H1 (cell line): ENCODE measurements around the gene TMEM182. TPM values are rescaled to one million over a fixed set of nuclear protein-coding genes. Genes with fewer than 3 reads are reported as not detected.

Source experiments
- CTCF ChIA-PET: fragments of 300-600 bp; sonication (Branson Sonifier 250); formaldehyde crosslinking; loops from one replicate; lab custom pipeline; 2021; ENCODE audit not compliant: partially characterized antibody; lab: Charles Lee
- POLR2A ChIA-PET: fragments of 300-600 bp; sonication (Branson Sonifier 250); formaldehyde crosslinking; loops from one replicate; lab custom pipeline; 2021; ENCODE audit warnings: inconsistent platforms; ENCODE audit not compliant: partially characterized antibody; lab: Charles Lee
- DNase-seq, 2 experiments: peaks; one replicate each; pipeline versions ENCODE4 v3.0.0 to v3.0.0-alpha.2; 2010 to 2022; ENCODE audit warnings: low spot score in 2 of 2, low read depth in 1 of 2, mixed read lengths in 1 of 2
- FAIRE-seq: peaks from 2 replicates; lab custom pipeline; 2011; peaks lifted over from hg19 to GRCh38; lab: Jason Lieb, UNC
- H2AFZ ChIP-seq: 2 replicates; pipeline ENCODE4 v1.8.1; 2012; ENCODE audit warnings: low read length, inconsistent platforms
- H2AK5ac ChIP-seq: 2 replicates; pipeline ENCODE4 v1.6.1; 2013; ENCODE audit warnings: low read depth, low read length
- H2BK120ac ChIP-seq: replicated peaks from 2 replicates; pipeline ENCODE3; 2013; ENCODE audit warnings: low read depth, low read length, inconsistent platforms
- H2BK12ac ChIP-seq: 2 replicates; pipeline ENCODE4 v1.6.1; 2013; ENCODE audit warnings: low read depth, low read length
- H2BK15ac ChIP-seq: 2 replicates; pipeline ENCODE4 v1.6.1; 2013; ENCODE audit warnings: low read length
- H2BK20ac ChIP-seq: 2 replicates; pipeline ENCODE4 v1.6.1; 2013; ENCODE audit warnings: low read length
- H2BK5ac ChIP-seq: 2 replicates; pipeline ENCODE4 v1.6.1; 2013; ENCODE audit warnings: low read depth, low read length
- H3K14ac ChIP-seq: 2 replicates; pipeline ENCODE4 v1.6.1; 2013; ENCODE audit warnings: inconsistent platforms; ENCODE audit not compliant: insufficient read length
- H3K18ac ChIP-seq: 2 replicates; pipeline ENCODE4 v1.6.1; 2013; ENCODE audit warnings: low read length; ENCODE audit errors: extremely low read depth
- H3K23ac ChIP-seq: 2 replicates; pipeline ENCODE4 v1.6.1; 2013; ENCODE audit warnings: inconsistent platforms; ENCODE audit not compliant: insufficient read length
- H3K23me2 ChIP-seq: 2 replicates; pipeline ENCODE4 v1.6.1; 2013; ENCODE audit warnings: low read depth, low read length
- H3K27ac ChIP-seq: 2 replicates; pipeline ENCODE4 v1.6.1; 2011; ENCODE audit warnings: low read depth, low read length, inconsistent platforms
- H3K27me3 ChIP-seq, 4 experiments: replicated peaks in 1 of 4; 1 replicate in 1 of 4; 2 replicates in 3 of 4; pipeline versions ENCODE4 v1.6.1 to v1.8.1; 2011 to 2013; ENCODE audit warnings: low read length in 3 of 4, mild to moderate bottlenecking in 3 of 4, inconsistent platforms in 2 of 4, mixed read lengths in 2 of 4, moderate library complexity in 1 of 4; ENCODE audit not compliant: control insufficient read depth in 3 of 4, insufficient read depth in 3 of 4; ENCODE audit errors: extremely low read depth in 1 of 4
- H3K36me3 ChIP-seq, 4 experiments: 2 replicates each; pipeline versions ENCODE4 v1.6.1 to v1.8.1; 2011 to 2013; ENCODE audit warnings: mild to moderate bottlenecking in 4 of 4, low read length in 3 of 4, moderate library complexity in 2 of 4, control low read depth in 1 of 4, inconsistent platforms in 1 of 4; ENCODE audit not compliant: insufficient read depth in 4 of 4, control insufficient read depth in 2 of 4
- H3K4ac ChIP-seq: replicated peaks from 2 replicates; pipeline ENCODE3; 2013; ENCODE audit warnings: low read length, low read depth, mixed read lengths, inconsistent platforms; ENCODE audit not compliant: insufficient read length
- H3K4me1 ChIP-seq, 4 experiments: replicated peaks in 1 of 4; 1 replicate in 1 of 4; 2 replicates in 3 of 4; pipeline versions ENCODE4 v1.6.1 to v1.8.1; 2011 to 2013; ENCODE audit warnings: low read length in 3 of 4, inconsistent platforms in 2 of 4, mixed read lengths in 1 of 4; ENCODE audit not compliant: insufficient read depth in 4 of 4, control insufficient read depth in 3 of 4
- H3K4me2 ChIP-seq, 2 experiments: 2 replicates each; pipeline versions ENCODE4 v1.6.1 to v1.8.1; 2011 to 2013; ENCODE audit warnings: low read depth in 2 of 2, low read length in 2 of 2, control low read depth in 1 of 2, inconsistent platforms in 1 of 2, mild to moderate bottlenecking in 1 of 2; ENCODE audit not compliant: insufficient read depth in 1 of 2
- H3K4me3 ChIP-seq, 4 experiments: fragments of 200-600, 300-600 bp in 1 of 4; sonication (generic), shearing (Covaris generic), sonication (Bioruptor Twin) in 1 of 4; 2 replicates each; pipeline versions ENCODE4 v1.5.1 to v1.8.1; 2011 to 2016; ENCODE audit warnings: low read length in 4 of 4, low read depth in 3 of 4, control low read depth in 2 of 4, inconsistent platforms in 2 of 4, mild to moderate bottlenecking in 2 of 4, mixed read lengths in 1 of 4, moderate library complexity in 1 of 4; ENCODE audit not compliant: insufficient read depth in 2 of 4; ENCODE audit errors: extremely low read depth in 1 of 4
- H3K56ac ChIP-seq: replicated peaks from 2 replicates; pipeline ENCODE3; 2013; ENCODE audit warnings: low read depth, mild to moderate bottlenecking, mixed read lengths, low read length, inconsistent platforms; ENCODE audit not compliant: insufficient read length
- H3K79me1 ChIP-seq: 2 replicates; pipeline ENCODE4 v1.6.1; 2013; ENCODE audit warnings: low read depth, low read length, control low read depth
- H3K79me2 ChIP-seq, 2 experiments: 2 replicates each; pipeline versions ENCODE4 v1.6.1 to v1.8.1; 2012 to 2013; ENCODE audit warnings: low read length in 2 of 2, mild to moderate bottlenecking in 2 of 2, inconsistent platforms in 1 of 2; ENCODE audit not compliant: insufficient read depth in 2 of 2, control insufficient read depth in 1 of 2
- H3K9ac ChIP-seq, 4 experiments: replicated peaks in 1 of 4; 1 replicate in 1 of 4; 2 replicates in 3 of 4; pipeline versions ENCODE4 v1.6.1 to v1.8.1; 2011 to 2013; ENCODE audit warnings: low read depth in 3 of 4, low read length in 3 of 4, control low read depth in 2 of 4, mild to moderate bottlenecking in 2 of 4, moderate library complexity in 2 of 4, inconsistent platforms in 1 of 4; ENCODE audit errors: extremely low read depth in 1 of 4
- H3K9me3 ChIP-seq, 2 experiments: 2 replicates each; pipeline versions ENCODE4 v1.6.1 to v1.8.1; 2012 to 2013; ENCODE audit warnings: mild to moderate bottlenecking in 2 of 2, moderate library complexity in 2 of 2, control low read depth in 1 of 2, inconsistent platforms in 1 of 2, low read depth in 1 of 2, low read length in 1 of 2, mixed read lengths in 1 of 2; ENCODE audit not compliant: insufficient read depth in 2 of 2
- H4K20me1 ChIP-seq, 2 experiments: replicated peaks in 1 of 2; 2 replicates each; pipeline versions ENCODE3 to v1.8.1; 2011 to 2013; ENCODE audit warnings: inconsistent platforms in 2 of 2, low read length in 2 of 2, mild to moderate bottlenecking in 1 of 2; ENCODE audit not compliant: insufficient read depth in 2 of 2, control insufficient read depth in 1 of 2
- H4K5ac ChIP-seq: 2 replicates; pipeline ENCODE4 v1.6.1; 2013; ENCODE audit warnings: low read length, low read depth, mixed read lengths, inconsistent platforms; ENCODE audit not compliant: insufficient read length
- H4K8ac ChIP-seq: 2 replicates; pipeline ENCODE4 v1.8.0; 2013; ENCODE audit warnings: mild to moderate bottlenecking, moderate library complexity, low read length, inconsistent platforms; ENCODE audit not compliant: insufficient read depth; ENCODE audit errors: extremely low read depth
- H4K91ac ChIP-seq: replicated peaks from 2 replicates; pipeline ENCODE3; 2013; ENCODE audit warnings: low read length, mixed read lengths, inconsistent platforms; ENCODE audit not compliant: insufficient read length
- EGR1 ChIP-seq: IDR thresholded peaks from 2 replicates; pipeline ENCODE4 v1.6.1; 2011; ENCODE audit warnings: low read depth, low read length, borderline replicate concordance
- KDM1A ChIP-seq: fragments of 200-600, 300-600 bp; sonication (generic); IDR thresholded peaks from 2 replicates; pipeline ENCODE4 v1.7.1; 2016; ENCODE audit warnings: mild to moderate bottlenecking, low read length, borderline replicate concordance
- RAD21 ChIP-seq, 2 experiments: IDR thresholded peaks in 1 of 2; conservative IDR thresholded peaks in 1 of 2; 2 replicates each; pipeline ENCODE4 v1.6.1; 2011; ENCODE audit warnings: low read depth in 2 of 2, low read length in 2 of 2, improper control_type of control experiment in 1 of 2, inconsistent platforms in 1 of 2, mild to moderate bottlenecking in 1 of 2, moderate library complexity in 1 of 2
- whole genome bisulfite sequencing, 2 experiments: shearing (Covaris generic) in 1 of 2; methylation state at CpG; one replicate each; pipeline versions ENCODE4 v1.1.6 to v1.1.7; 2013 to 2015; ENCODE audit warnings: low lambda C conversion rate in 2 of 2, mixed read lengths in 2 of 2, inconsistent platforms in 1 of 2, low coverage in 1 of 2, missing lambda C conversion rate in 1 of 2; ENCODE audit not compliant: insufficient replicate concordance in 2 of 2, insufficient coverage in 1 of 2, insufficient read length in 1 of 2; ENCODE audit errors: extremely low coverage in 1 of 2, missing lambda C conversion rate in 1 of 2; 5-methylcytosine and 5-hydroxymethylcytosine counted together
- polyA plus RNA-seq, 7 experiments: library from polyadenylated mRNA; depleted of rRNA in 3 of 7; stranded (reverse) in 5 of 7; unstranded in 2 of 7; fragments of >200 nt in 5 of 7; fragments of 200-250 nt in 2 of 7; gene quantifications; 1 replicate in 5 of 7; 2 replicates in 1 of 7; 4 replicates in 1 of 7; pipeline versions ENCODE4 v1.2.1 to v1.2.3, GENCODE V29; 2011 to 2013; ENCODE audit warnings: missing spikeins in 2 of 7, mixed read lengths in 2 of 7
- total RNA-seq: library from RNA; stranded (reverse); fragmentation: NEBNext Ultra II Directional; extraction: Animal tissue kit (Norgen Biotek cat#: 25700); gene quantifications from 2 replicates; pipeline ENCODE4 v1.2.1, GENCODE V29; 2021
- TF ChIP-seq, protein P1 (sequence below), 3 experiments: IDR thresholded peaks; 1 replicate in 2 of 3; 2 replicates in 1 of 3; pipeline versions ENCODE4 v1.5.1 to v1.6.1; 2011; ENCODE audit warnings: low read length in 3 of 3, mild to moderate bottlenecking in 3 of 3, inconsistent platforms in 2 of 3, low read depth in 1 of 3, moderate library complexity in 1 of 3; ENCODE audit not compliant: insufficient read depth in 1 of 3; ENCODE audit errors: control extremely low read depth in 1 of 3

TMEM182 gene
- total and polyA plus RNA-seq, 2 of the 8 experiments (the other 6 are each of a cell fraction or from before 2014, with no cell fraction given), result 3.1 to 4.3 TPM

- Histone ChIP-seq H3K27ac (no peak overlapping the region), H3K56ac (no peak overlapping the region), H3K4ac (no peak overlapping the region), H3K23ac (no peak overlapping the region), H2AK5ac (no peak overlapping the region), H4K91ac (no peak overlapping the region)
- 56% methylated on average over 8 of the region's 8 CpGs; no CpG with 5 or more reads in 1 of the 2 experiments for WGBS, 2 experiments
- DNase-seq (peak in 1 of 2 experiments; percentile 75), FAIRE-seq (peak; percentile 88)
- CTCF ChIA-PET, result interaction anchor here (0.7 to 6.2 kb wide), 22 partner anchors 9 to 1791 kb away, joined by 3 to 44 read pairs (median 4); no protein-coding TSS in a partner anchor
- TF ChIP-seq EGR1 (no peak), KDM1A (no peak), RAD21 (IDR thresholded peaks at IDR 0.05 in 1 of 2, conservative IDR thresholded peaks at IDR 0.05 in 1 of 2; ENCODE audit: low read depth in 2 of 2, low read length in 2 of 2) (peak; percentile 53 to 64)
- TF ChIP-seq, protein P1, sequence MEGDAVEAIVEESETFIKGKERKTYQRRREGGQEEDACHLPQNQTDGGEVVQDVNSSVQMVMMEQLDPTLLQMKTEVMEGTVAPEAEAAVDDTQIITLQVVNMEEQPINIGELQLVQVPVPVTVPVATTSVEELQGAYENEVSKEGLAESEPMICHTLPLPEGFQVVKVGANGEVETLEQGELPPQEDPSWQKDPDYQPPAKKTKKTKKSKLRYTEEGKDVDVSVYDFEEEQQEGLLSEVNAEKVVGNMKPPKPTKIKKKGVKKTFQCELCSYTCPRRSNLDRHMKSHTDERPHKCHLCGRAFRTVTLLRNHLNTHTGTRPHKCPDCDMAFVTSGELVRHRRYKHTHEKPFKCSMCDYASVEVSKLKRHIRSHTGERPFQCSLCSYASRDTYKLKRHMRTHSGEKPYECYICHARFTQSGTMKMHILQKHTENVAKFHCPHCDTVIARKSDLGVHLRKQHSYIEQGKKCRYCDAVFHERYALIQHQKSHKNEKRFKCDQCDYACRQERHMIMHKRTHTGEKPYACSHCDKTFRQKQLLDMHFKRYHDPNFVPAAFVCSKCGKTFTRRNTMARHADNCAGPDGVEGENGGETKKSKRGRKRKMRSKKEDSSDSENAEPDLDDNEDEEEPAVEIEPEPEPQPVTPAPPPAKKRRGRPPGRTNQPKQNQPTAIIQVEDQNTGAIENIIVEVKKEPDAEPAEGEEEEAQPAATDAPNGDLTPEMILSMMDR (IDR thresholded peaks at IDR 0.05; ENCODE audit: control extremely low read depth in 1 of 3, insufficient read depth in 1 of 3, low read depth in 1 of 3, low read length in 3 of 3), result peak in 2 of 3 experiments; percentile 57 to 58; a peak in 3 of 4 replicates
- TF ChIP-seq, all 59 proteins: peak for 2
- no peaks in the 10 kb centered on the region for H4K20me1 ChIP-seq
- peaks cover 0 to 3% (median 0%) of the 10 kb centered on the region in 4 experiments; a peak in 1 of 7 replicates for H3K4me1 ChIP-seq
- H4K8ac ChIP-seq, result no peak overlapping the region
- H2BK20ac ChIP-seq, result no peak overlapping the region
- no peak overlapping the region for H2BK5ac ChIP-seq
- H3K14ac ChIP-seq, result no peak overlapping the region
- no peak overlapping the region for H3K4me2 ChIP-seq
- H2BK15ac ChIP-seq, result no peak overlapping the region
- no peak overlapping the region for H2BK12ac ChIP-seq
- H2AFZ ChIP-seq, result no peak overlapping the region; the same call in 1 of the 2 replicates
- H4K5ac ChIP-seq, result no peak overlapping the region
- H3K9ac ChIP-seq, result no peak overlapping the region
- POLR2A ChIA-PET, result no interaction called here
- H3K4me3 ChIP-seq, result no peak overlapping the region
- no peaks in the 10 kb centered on the region for H3K23me2 ChIP-seq
- H3K79me2 ChIP-seq, result no peaks in the 10 kb centered on the region
- no peak overlapping the region for H2BK120ac ChIP-seq
- H3K36me3 ChIP-seq, result no peaks in the 10 kb centered on the region
- H3K9me3 ChIP-seq, result no peaks in the 10 kb centered on the region
- no peaks in the 10 kb centered on the region for H3K27me3 ChIP-seq
- no peaks in the 10 kb centered on the region for H3K79me1 ChIP-seq
- no peak overlapping the region for H3K18ac ChIP-seq
Observed at GRCh38 chr2:102839668-102840388, 78.0 kb downstream of the TMEM182 start.
